Measurements from ENCODE around the gene MARK3. TPM values are rescaled to one million over a fixed set of nuclear protein-coding genes. Genes with fewer than 3 reads are reported as not detected.
"Not testable (repeated sequence)": the region's sequence is repeated elsewhere in the genome, so short reads cannot be mapped to it uniquely, and the experiment has no call there.

MARK3 gene
- total RNA-seq, 1 donor from 2014 or later = 137 TPM

- intact Hi-C loops (cut with DNase I) = loop anchor here (5.0 kb wide), 1 partner anchor 47 kb away; no protein-coding TSS in a partner anchor
- peak; percentile 95 for DNase-seq
- peak; percentile 84 for ATAC-seq (ENCODE audit: poor library complexity)
Measured at GRCh38 chr14:103500148-103500990, 115.2 kb downstream of the MARK3 start.

- no peak for DNase-seq
- intact Hi-C loops (cut with DNase I) = loop anchor here (5.0 kb wide), 1 partner anchor 46 kb away; no protein-coding TSS in a partner anchor
- no peak for ATAC-seq (ENCODE audit: poor library complexity)
Measured at GRCh38 chr14:103501041-103501870, 116.0 kb downstream of the MARK3 start.

GRCh38 chr14:103501921-103502669, 116.9 kb downstream of the MARK3 start:
- intact Hi-C loops (cut with DNase I) = loop anchor here (5.0 kb wide), 1 partner anchor 45 kb away; no protein-coding TSS in a partner anchor
- ATAC-seq (ENCODE audit: poor library complexity) (no peak), DNase-seq (no peak)

- DNase-seq (no peak), ATAC-seq (ENCODE audit: poor library complexity) (no peak)
- intact Hi-C loops (cut with DNase I) = loop anchor here (5.0 kb wide), 1 partner anchor 44 kb away; no protein-coding TSS in a partner anchor
Measured at GRCh38 chr14:103502877-103503276, 117.7 kb downstream of the MARK3 start.

- DNase-seq (no peak), ATAC-seq (ENCODE audit: poor library complexity) (no peak)
- intact Hi-C loops (cut with DNase I) = loop anchor here (5.0 kb wide), 1 partner anchor 44 kb away; no protein-coding TSS in a partner anchor
Measured at GRCh38 chr14:103503296-103503695, 118.1 kb downstream of the MARK3 start.

GRCh38 chr14:103504991-103505565, 119.9 kb downstream of the MARK3 start:
- intact Hi-C loops (cut with DNase I) = loop anchor here (5.0 kb wide), 1 partner anchor 42 kb away; no protein-coding TSS in a partner anchor
- DNase-seq (no peak), ATAC-seq (ENCODE audit: poor library complexity) (no peak)

GRCh38 chr14:103507751-103508150, 122.5 kb downstream of the MARK3 start:
- no peak for DNase-seq
- intact Hi-C loops (cut with DNase I) = no loop called here
- no peak for ATAC-seq (ENCODE audit: poor library complexity)

- intact Hi-C loops (cut with DNase I) = no loop called here
- DNase-seq (no peak), ATAC-seq (ENCODE audit: poor library complexity) (no peak)
Measured at GRCh38 chr14:103508521-103509329, 123.5 kb downstream of the MARK3 start.

- no peak for DNase-seq
Measured at GRCh38 chr14:103509864-103510723, 124.9 kb downstream of the MARK3 start.

GRCh38 chr14:103510724-103511693, 125.8 kb downstream of the MARK3 start:
- intact Hi-C loops (cut with DNase I) = no loop called here
- DNase-seq (no peak), ATAC-seq (ENCODE audit: poor library complexity) (no peak)

More at GRCh38 chr14:103509864-103510723, 124.9 kb downstream of the MARK3 start:
- intact Hi-C loops (cut with DNase I) = no loop called here
- no peak for ATAC-seq (ENCODE audit: poor library complexity)

- intact Hi-C loops (cut with DNase I); DNase-seq; ATAC-seq (ENCODE audit: poor library complexity): not testable (repeated sequence)
Measured at GRCh38 chr14:103512180-103512579, 127.0 kb downstream of the MARK3 start.

- intact Hi-C loops (cut with DNase I) = no loop called here
- ATAC-seq (ENCODE audit: poor library complexity) = peak; percentile 70
- DNase-seq = no peak
Measured at GRCh38 chr14:103512701-103513611, 127.7 kb downstream of the MARK3 start.

GRCh38 chr14:103514596-103515421, 129.6 kb downstream of the MARK3 start:
- DNase-seq (no peak), ATAC-seq (ENCODE audit: poor library complexity) (no peak)
- intact Hi-C loops (cut with DNase I) = no loop called here

Data from Right ventricle myocardium superior (tissue), 1 donor.